Thyroid gland (tissue), 4 donors: ENCODE data around the gene LSAMP.

Source experiments
- CTCF ChIP-seq, 6 experiments: fragments of 200-600 bp in 3 of 6; fragments of 450-650 bp in 3 of 6; sonication (generic) in 3 of 6; IDR thresholded peaks; one replicate each; pipeline ENCODE4 v1.5.1; 2016 to 2019; ENCODE audit warnings: antibody characterized with exemption in 6 of 6, mild to moderate bottlenecking in 2 of 6, inconsistent platforms in 1 of 6, moderate library complexity in 1 of 6
- POLR2A ChIP-seq, 2 donors: fragments of 450-650 bp; IDR thresholded peaks; one replicate each; pipeline ENCODE4 v1.6.1; 2017; ENCODE audit warnings: antibody characterized with exemption in 2 of 2, mild to moderate bottlenecking in 2 of 2, moderate library complexity in 1 of 2

- TF ChIP-seq CTCF (IDR thresholded peaks at IDR 0.05) (no peak), POLR2A (IDR thresholded peaks at IDR 0.05) (no peak)
Measured at GRCh38 chr3:116056280-116056679, 389.0 kb downstream of the LSAMP start.
